Right kidney (tissue), 1 donor: ENCODE measurements around the gene ZNF331.
A peak's percentile ranks its signal among the peaks of the same experiment; 100 is the strongest.

ENCODE experiments used
- DNase-seq: peaks from one replicate; pipeline ENCODE4 v3.0.0-alpha.2; 2016

ZNF331 gene

GRCh38 chr19:53520547-53521372 lies 17.2 kb upstream of the ZNF331 start:
- DNase-seq = peak; percentile 91

GRCh38 chr19:53521373-53522202 lies 16.4 kb upstream of the ZNF331 start:
- no peak for DNase-seq

GRCh38 chr19:53525922-53526321 lies 12.0 kb upstream of the ZNF331 start:
- DNase-seq = no peak

- no peak for DNase-seq
Observed at GRCh38 chr19:53530622-53531021, 7.3 kb upstream of the ZNF331 start.

GRCh38 chr19:53531457-53531856 lies 6.5 kb upstream of the ZNF331 start:
- DNase-seq = no peak

GRCh38 chr19:53532362-53532761 lies 5.6 kb upstream of the ZNF331 start:
- no peak for DNase-seq

GRCh38 chr19:53536225-53536548 lies 1.8 kb upstream of the ZNF331 start:
- no peak for DNase-seq

- DNase-seq = no peak
Observed at GRCh38 chr19:53537121-53537520, 824 bp upstream of the ZNF331 start.

- DNase-seq = peak; percentile 12
Observed at GRCh38 chr19:53538378-53539109, 599 bp downstream of the ZNF331 start.

- DNase-seq = no peak
Observed at GRCh38 chr19:53540091-53540490, 2.1 kb downstream of the ZNF331 start.

GRCh38 chr19:53541971-53542370 lies 4.0 kb downstream of the ZNF331 start:
- DNase-seq = no peak

- DNase-seq = no peak
Observed at GRCh38 chr19:53545271-53546065, 7.5 kb downstream of the ZNF331 start.

- DNase-seq = no peak
Observed at GRCh38 chr19:53546758-53547513, 9.0 kb downstream of the ZNF331 start.

- DNase-seq = no peak
Observed at GRCh38 chr19:53549340-53549739, 11.4 kb downstream of the ZNF331 start.

- no peak for DNase-seq
Observed at GRCh38 chr19:53552001-53552721, 14.2 kb downstream of the ZNF331 start.

GRCh38 chr19:53553156-53553555 lies 15.2 kb downstream of the ZNF331 start:
- no peak for DNase-seq

- DNase-seq = peak; percentile 85
Observed at GRCh38 chr19:53553865-53554791, 16.2 kb downstream of the ZNF331 start.

- DNase-seq = no peak
Observed at GRCh38 chr19:53554804-53555203, 16.9 kb downstream of the ZNF331 start.

- no peak for DNase-seq
Observed at GRCh38 chr19:53555352-53555751, 17.4 kb downstream of the ZNF331 start.

- no peak for DNase-seq
Observed at GRCh38 chr19:53571339-53571738, 33.4 kb downstream of the ZNF331 start.
